ENCODE data around the gene FAM180B.

DNA sequence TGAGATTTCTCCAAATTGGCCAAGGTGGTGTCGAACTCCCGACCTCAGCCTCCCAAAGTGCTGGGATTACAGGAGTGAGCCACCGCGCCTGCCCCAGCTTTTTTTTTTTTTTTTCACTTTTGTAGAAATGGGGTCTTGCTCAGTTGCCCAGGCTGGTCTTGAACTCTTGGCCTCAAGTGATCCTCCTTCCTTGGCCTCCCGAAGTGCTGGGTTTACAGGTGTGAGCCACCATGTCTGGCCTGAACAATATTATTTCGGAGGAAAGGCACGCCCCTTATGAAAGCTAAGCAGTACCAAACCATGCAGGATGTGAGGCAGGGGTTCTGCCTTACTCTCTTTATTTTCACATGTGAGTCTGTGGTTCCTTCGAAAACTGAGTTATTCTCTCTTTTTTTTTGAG lies 39.8 kb downstream of the FAM180B start:
- TF ChIP-seq, protein P1, sequence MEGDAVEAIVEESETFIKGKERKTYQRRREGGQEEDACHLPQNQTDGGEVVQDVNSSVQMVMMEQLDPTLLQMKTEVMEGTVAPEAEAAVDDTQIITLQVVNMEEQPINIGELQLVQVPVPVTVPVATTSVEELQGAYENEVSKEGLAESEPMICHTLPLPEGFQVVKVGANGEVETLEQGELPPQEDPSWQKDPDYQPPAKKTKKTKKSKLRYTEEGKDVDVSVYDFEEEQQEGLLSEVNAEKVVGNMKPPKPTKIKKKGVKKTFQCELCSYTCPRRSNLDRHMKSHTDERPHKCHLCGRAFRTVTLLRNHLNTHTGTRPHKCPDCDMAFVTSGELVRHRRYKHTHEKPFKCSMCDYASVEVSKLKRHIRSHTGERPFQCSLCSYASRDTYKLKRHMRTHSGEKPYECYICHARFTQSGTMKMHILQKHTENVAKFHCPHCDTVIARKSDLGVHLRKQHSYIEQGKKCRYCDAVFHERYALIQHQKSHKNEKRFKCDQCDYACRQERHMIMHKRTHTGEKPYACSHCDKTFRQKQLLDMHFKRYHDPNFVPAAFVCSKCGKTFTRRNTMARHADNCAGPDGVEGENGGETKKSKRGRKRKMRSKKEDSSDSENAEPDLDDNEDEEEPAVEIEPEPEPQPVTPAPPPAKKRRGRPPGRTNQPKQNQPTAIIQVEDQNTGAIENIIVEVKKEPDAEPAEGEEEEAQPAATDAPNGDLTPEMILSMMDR (IDR thresholded peaks at IDR 0.05 in 4 of 5, conservative IDR thresholded peaks at IDR 0.05 in 1 of 5) = no peak
- no peak for TF ChIP-seq POLR2A (IDR thresholded peaks at IDR 0.05)
